NCI-H1105 (cell line): ENCODE results near the gene SAMM50.

ENCODE experiments used
- DNase-seq: peaks from one replicate; lab custom pipeline; 2025; lab: John Stamatoyannopoulos, UW

The SAMM50 gene

DNA sequence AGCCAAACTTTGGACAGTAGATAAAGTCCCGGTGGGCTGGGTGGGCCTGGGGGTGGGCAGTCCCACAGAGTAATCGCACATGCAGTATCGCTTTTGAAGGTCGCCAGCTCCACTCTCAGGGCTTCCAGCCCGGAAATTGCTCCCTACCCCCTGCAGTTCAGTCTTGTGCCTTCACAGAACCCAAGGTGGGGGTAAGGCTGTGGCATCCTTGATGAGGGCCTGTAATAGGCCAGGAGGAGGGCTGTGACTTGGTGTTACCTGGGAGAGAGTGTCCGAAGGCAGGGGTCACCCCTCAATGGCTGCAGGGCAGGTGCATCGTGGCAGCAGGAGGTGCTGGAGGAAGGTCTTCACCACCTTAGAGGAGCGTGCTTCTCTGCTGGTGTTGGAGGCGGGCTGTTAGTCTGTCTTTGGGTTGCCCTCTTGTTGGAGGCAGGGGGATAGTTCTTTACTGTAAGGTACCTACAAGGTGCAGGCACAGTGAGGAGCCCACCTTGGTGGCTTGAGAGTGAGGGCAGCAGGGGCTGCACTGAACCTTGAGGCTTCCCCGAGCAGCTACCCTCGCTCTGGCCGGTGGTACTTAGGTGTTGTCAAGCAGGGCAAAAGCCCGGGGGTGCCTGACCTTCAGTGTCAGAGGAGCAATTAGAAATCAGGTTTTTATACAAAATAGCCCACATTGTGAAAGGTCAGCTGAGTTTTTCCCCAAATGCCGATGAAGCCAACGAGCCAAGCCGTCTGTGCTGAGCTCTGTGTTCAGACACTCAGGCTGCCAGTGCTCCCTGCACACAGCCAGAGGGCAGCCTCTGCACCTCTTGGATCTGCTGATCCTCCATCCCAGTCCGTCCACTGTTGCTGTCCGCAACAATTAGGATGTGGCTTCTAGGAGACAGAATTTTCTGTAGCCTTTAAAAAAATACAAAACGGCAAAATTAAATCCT lies 21.9 kb downstream of the SAMM50 start:
- no peak for DNase-seq

DNA sequence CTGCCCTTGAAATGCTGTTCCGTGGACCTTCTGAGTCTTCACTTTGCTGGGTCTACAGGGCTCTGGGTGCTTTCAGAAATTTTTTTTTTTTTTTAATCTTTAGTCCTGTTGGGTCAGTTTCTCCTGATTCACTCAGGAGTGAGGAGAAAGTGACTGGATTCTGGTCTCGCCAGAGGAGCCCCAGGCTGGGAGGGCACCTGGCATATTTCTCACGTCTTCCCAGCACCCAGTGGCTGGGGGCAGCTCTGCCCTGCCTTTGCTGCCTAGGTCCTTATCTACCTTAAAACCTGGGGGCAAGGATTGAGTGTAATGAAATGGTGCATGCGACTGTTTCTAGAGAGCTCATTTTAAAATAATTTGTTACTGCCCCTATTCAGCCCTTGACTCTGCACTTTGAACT lies 23.3 kb downstream of the SAMM50 start:
- DNase-seq, result no peak

DNA sequence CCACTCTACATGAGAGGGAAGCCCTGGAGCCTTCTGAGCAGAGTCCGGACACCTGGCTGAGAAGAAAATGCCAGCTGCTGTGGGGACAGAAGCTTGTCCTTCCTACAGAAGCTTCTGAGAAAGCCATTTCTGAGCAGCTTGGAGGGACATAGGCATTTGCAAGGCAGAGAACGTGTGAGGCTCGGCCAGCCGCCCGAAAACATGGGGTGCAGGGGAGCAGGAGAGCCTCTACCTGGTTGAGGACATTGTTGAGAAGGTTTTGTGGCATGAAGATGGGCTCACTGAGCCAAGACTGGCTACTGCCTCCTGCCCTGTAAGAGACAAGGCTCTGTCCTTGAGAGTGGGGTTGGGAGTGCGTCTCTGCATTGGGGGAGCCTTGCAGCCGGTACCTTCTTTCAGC lies 25.3 kb downstream of the SAMM50 start:
- DNase-seq, result no peak

DNA sequence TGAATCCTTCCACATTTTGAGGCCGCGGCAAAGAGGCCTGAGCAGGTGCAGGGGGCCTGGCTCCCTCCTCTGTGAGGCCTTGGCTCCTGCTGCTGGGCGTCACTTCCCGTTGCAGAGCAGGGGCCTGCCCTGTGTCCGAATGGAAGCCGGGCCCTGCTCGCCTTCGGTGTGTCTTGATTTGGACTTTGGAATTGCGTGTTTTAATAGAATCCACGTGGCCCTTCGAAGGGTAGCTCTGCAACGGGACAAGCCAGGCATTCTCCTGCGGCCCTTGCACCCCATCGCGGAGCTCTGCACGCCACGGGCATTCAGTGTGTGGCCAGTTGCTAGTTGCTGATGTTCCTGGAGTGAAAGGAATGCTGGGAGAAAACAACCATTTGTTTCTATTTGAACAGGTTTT lies 25.8 kb downstream of the SAMM50 start:
- DNase-seq, result no peak

DNA sequence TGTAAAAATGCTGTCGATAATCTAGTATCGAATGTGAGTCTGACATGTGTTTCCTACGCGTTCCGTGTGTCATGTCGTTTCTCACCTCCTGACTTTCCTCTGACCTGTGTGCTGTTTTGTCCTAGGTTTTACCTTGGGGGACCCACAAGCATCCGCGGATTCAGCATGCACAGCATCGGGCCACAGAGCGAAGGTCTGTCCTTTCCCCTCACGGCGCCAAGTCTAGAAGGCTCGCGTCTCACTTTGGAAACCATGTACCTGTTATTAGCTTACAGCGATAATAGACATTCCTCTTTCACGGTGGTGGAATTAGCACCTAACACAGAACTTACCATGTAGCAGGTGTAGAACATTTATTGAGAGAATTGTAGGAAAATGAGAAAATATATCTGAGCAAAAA lies 28.6 kb downstream of the SAMM50 start:
- DNase-seq, result no peak

DNA sequence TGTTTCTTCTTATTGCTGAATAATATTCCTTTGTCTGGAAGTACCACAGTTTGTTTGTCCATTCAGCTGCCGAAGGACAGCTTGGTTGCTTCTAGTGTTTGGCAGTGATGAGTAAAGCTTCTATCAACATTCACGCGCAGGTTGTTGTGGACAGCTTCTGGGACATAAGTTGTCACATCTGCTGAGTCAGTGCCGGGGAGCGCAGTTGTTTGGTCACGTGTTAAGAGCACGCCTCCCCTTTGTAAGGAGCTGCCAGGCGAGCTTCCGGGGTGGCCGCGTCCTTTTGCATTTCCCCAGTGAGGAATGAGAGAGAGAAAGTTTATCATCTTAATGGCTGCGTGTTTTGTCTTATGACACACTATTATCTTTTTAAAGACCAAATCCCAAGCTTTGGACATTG lies 30.3 kb downstream of the SAMM50 start:
- DNase-seq, result no peak

DNA sequence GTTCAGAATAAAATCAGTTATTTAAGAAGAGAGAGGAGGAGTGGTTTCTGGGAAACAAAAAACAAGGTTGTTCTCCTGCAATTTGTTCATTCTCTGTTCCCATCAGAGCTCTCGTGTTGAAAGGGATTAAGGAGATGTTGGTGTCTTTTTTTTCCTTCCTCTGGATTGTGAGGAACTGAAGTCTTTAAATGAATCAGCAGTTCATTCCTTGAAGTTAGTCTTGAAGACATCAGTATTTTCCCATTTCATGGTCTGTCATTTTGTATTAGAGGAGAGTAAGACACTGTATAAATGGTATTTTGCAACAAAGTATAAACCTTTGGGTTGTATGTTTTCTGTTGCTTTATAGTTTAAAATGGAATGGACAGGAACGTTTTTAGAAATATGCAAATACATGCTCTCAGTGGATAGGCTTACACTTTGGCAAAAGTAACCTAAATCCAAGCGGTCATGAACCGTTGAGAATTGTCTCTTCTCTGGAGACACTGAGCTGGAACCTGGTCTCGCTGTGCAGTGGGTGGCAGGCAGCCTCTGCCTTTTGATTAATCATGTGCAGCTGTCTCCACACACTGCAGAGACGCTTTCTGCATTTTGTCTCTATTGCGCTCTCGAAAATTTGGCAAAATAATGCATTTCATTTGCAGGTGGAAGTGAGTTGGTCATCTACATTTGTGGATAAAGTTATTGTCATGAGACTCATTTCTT lies 33.0 kb downstream of the SAMM50 start:
- no peak for DNase-seq

DNA sequence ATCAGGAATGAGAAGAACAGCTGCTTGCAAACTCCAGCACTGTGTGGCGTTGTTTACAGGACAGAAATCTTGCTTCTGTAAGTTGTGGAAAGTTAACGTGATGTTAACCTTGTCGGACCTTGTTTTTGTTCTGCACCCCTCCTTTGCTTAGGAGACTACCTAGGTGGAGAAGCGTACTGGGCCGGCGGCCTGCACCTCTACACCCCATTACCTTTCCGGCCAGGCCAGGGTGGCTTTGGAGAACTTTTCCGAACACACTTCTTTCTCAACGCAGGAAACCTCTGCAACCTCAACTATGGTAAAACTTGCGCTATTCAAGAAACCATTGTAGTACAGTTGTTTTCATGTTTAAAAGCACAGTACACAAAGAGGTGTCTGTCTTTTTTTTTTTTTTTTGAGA lies 33.7 kb downstream of the SAMM50 start:
- no peak for DNase-seq

DNA sequence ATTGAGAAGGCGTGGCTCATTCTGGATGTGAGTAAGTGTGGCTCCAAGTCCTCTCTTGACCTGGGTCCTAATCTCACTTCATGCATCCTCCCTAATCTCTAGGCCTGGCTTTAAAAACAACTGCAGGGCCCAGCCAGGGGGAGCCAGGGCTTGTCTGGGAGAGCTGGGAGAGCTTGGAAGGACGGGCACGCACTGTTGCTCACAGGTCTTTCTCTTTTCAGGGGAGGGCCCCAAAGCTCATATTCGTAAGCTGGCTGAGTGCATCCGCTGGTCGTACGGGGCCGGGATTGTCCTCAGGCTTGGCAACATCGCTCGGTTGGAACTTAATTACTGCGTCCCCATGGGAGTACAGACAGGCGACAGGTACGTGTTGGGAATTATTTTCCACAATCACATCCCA lies 34.8 kb downstream of the SAMM50 start:
- peak; percentile 40 for DNase-seq

DNA sequence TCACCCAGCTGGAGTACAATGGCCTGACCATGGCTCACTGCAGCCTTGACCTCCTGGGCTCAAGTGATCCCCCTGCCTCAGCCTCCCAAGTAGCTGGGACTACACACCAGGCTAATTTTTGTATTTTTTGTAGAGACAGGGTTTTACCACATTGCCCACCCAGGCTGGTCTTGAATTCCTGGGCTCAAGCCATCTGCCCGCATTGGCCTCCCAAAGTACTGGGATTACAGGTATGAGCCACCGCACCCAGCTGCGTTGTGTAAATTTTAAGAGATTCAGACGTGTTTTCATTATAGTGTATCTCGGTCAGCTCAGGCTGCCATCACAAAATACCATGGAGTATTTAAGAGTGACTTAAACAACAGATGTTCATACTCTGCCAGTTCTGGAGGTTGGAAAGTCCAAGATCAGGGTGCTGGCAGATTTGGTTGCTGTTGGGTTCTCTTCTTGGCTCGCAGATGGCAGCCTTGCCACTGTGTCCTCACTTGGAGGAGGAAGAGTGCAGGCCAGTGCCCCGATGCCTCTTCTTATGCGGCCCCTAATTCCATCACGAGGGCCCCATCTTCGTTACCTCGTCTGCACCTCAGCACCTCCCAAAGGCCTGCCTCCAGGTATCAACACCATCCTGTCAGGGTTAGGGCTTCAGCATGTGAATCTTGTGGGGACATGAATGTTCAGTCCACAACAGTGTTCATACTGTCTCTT lies 36.2 kb downstream of the SAMM50 start:
- no peak for DNase-seq

DNA sequence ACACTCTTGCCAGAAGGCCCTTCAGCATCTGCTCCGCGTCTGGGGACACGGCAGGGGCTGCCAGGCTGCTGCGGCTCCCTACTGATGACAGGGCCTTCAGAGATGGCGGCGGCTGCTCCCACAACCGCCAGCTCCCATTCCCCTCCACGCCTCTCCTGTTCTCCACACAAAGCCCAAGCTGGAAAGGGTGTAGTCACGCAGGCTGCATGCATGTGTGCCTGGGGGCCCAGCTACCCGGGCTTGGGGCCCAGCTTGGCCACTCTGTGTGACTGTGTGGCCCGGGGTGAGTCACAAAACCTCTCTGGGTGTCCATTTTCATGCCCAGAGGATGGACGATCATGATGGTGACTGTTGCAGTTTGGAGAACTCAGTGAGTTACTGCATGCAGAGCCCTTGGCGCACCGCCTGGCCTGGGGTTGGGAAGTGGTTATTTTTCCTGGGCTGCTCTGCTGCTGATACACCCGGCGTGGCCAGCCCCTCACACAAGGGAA lies 37.1 kb downstream of the SAMM50 start:
- DNase-seq, result no peak

DNA sequence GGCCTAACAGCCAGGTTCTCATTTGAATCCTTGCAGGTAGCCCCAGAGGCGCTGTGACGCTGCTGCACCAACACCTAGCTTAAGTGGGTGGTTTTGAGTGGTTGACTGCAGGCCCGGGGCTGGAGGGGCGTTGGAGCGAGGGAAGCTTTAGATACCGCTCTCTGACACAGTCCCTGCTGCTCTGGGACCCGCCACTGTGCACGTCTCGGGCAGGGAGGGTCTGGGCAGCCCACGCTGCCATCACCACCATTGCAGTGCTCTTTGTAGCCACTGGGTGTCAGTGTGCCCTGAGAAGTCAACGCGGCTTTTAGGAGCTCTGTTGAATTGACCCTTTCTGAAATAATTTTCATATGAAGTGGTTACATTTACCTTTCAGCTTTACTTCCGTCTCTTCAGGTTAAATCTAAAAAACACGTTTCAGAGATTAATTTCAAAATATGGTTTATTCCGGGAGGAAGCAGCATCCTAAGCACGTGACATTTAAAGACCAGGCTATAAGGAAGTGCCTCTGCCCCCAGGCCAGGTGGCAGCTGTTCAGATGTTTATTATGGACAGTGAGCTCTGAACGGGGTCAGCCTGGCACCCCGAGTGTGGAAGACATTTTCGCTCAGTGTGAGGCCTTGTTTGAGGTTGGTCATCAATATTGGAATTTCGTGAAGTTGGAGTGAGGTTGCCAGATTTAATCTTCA lies 38.0 kb downstream of the SAMM50 start:
- DNase-seq, result peak; percentile 20

DNA sequence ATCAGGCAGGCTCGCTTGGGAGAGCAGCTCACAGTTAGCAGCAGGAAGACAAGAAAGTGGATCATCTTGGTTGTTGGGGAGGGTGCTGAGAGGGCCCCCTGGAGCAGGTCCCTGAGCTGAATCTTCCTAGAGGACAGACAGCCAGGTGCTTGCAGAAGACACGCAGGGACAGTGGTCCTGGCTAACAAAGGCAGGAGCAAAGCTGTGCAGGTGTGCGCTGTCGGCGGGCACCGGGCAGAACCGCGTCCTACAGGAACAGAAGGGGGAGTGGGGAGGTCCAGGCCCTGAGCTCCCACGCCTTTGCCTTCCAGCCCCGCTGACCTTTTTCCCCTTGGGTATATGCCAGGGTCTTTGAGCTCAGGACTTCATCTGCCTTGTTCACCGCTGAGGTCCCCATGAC lies 38.8 kb downstream of the SAMM50 start:
- no peak for DNase-seq

DNA sequence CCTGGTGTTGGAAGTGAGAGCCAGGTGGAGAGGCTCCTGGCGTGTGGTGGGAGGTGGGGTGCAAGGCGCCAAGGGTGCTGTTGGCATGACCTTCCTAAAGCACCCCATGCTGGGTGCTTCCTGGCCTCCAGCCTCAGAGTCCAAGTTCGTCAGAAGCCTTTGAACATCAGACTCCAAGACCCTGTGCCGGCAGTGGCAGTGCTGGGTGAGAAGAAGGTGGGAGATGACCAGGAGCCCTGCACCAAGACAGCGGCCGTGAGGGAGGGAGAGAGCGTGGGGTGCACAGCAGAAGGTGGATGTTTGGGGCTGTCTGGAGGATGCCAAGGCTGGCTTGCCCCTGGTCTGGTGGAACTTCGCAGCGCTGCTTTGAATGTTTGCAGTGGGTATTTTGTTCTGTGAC lies 39.2 kb downstream of the SAMM50 start:
- no peak for DNase-seq

DNA sequence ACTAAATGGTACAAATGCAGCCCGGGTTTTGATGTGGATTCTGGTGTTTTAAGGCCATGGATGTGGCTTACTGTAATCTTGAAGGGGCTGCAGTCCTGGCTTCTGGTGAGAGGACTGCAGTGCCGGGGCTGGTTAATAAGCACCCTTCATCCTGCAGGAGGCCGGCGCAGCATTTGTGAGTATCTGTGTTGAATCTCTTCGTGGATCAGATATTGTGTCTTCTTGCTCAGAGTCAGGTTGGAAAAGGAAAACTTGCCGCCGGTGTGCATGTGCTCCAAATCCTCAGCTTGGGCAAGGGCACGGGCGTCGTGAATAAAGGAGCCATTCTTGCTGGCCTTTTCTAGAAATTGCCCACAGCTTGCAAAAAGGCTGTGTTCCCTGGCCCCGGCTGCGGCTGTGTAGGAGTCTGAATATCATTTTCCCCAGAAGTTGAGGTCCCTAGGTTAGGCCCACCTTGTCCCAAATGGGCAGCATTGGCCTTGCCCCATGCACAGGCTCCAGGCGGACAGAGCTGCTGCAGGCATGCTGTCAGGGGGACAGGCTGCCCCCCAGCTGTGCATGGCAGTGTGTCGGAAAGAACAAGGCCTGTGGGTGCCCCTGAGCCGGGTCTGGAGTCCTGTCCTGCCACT lies 39.9 kb downstream of the SAMM50 start:
- DNase-seq, result no peak

DNA sequence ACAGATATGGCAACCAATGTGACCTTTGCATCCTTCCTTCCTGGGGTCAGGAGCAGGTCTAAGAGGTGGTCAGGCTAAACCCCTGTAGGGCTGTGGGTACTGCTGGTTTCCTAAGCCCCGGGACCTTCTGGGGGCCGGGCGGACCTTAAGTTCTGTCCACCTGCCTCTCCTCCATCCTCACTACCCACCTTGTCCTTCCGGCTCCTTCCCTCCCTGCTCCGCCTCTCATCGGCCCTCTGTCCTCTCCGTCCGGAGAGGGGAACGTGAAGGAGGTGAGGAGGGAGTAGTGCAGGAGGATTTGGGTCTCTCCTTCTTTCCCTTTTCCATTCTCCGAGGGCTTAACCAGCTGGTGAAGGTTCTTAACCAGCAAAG lies 40.5 kb downstream of the SAMM50 start:
- DNase-seq, result no peak

DNA sequence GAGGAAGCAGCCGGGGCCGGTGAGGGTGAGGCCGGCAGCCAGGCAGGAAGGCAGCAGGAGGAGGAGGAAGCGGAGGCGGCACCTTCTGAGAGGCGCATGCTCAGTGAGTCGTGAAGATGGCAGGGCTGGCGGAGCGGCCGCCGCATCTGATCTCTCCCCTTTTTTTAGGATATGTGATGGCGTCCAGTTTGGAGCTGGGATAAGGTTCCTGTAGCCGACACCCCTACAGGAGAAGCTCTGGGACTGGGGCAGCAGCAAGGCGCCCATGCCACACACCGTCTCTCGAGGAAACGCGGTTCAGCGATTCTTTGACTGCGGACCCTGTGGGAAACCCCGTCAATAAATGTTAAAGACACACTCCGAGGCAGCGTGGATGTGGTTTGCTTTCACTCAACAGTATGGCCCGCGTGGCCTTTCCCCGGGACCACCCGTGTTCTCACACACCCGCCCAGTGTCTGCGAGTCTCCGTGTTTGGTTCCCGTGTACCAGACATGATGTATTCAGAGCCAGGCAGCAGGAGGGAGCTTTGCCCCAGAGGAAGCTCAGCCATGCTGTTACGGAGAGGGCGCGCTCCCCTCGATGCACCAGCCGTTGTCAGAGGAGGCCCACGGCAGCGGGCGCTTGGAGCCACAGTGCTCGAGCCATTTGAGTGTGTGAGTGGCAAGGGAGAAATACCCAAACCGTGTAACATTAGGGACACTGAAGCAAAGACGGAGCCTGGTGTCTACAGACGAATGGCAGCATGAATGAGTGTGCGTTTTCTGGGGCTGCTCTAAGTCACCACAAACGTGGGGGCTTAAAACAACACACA lies 41.1 kb downstream of the SAMM50 start:
- DNase-seq, result no peak

DNA sequence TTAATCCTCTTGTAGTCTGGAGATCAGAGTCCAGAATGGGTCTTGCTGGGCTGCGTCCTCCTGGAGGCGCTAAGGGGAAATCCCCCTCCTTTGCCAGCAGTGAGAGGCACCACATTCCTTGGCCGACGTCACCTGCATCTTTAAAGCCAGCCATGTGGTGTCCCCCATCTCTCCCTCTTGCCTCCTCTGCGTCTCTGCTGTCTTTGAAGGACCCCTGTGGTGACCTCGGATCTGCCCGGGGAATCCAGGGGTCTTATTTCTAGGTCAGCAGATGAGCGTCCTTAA lies 41.7 kb downstream of the SAMM50 start:
- DNase-seq, result no peak

DNA sequence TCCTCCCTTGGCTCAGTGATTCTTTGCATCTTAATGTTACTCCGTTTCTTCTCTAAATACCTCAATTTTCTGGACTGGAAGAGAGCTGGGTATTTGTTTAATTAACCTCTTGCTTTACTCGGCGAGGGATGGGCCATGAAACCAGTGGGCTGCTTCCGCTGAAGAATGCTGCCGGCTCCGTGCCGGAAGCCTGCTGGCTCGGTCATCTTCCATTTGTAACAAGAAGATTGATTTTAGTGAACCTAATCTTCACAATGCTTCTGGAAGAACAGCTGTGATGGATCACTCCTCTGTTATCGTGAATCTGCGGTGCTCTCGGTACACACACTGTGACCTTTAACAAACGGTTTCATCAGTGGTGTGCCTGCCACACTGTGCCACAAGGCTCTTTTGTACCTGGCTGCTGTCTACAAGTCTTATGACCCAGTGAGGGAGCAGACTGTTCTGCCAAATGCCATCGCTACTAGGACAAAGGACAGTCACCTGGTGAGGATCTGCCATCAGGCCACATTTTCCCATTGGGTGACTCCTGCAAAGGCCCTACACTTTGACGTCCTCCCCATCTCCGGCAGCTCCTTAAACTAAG lies 43.5 kb downstream of the SAMM50 start:
- no peak for DNase-seq

DNA sequence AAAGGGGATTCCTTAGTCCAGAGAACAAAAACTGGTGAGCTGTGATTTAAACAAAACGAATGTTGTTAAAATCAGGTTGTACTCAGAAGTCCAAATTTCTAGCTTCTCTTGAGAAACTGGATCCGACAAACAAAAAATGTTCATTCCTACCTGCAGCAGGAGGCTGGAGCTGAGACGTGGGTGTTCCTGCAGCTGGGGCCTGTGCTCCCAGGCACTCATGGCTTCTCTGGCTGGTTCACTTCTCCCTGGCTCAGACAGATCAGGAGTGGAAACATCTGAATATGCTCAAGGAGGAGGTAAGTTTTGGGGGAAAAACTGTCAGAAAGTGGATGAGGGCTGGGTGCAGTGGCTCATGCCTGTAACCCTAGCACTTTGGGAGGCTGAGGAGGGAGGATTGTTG lies 44.1 kb downstream of the SAMM50 start:
- no peak for DNase-seq

DNA sequence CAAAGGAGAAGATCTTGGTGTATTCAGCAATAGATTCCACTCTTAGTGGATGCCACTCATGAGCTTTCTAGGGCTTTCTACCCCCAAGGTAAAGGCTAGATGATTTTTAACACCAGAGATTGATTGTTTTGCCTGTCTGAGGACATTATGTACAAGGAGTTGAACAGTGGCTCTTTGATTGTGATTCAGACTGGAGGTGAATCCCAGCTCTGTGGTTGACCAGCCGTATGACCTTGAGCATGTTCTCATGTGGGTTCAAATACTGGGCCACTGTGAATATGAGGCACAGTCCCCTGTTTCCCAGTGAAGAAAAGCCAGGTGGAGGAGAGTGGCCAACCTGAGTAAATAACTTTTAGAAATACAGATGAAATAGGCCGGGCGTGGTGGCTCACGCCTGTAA lies 44.9 kb downstream of the SAMM50 start:
- DNase-seq, result no peak
